NCI-H510A (cell line): ENCODE results near the gene LUC7L3.
"Not testable (repeated sequence)": the region's sequence is repeated elsewhere in the genome, so short reads cannot be mapped to it uniquely, and the experiment has no call there.

Source experiments
- DNase-seq: peaks from one replicate; lab custom pipeline; 2025; lab: John Stamatoyannopoulos, UW

Gene LUC7L3

DNA sequence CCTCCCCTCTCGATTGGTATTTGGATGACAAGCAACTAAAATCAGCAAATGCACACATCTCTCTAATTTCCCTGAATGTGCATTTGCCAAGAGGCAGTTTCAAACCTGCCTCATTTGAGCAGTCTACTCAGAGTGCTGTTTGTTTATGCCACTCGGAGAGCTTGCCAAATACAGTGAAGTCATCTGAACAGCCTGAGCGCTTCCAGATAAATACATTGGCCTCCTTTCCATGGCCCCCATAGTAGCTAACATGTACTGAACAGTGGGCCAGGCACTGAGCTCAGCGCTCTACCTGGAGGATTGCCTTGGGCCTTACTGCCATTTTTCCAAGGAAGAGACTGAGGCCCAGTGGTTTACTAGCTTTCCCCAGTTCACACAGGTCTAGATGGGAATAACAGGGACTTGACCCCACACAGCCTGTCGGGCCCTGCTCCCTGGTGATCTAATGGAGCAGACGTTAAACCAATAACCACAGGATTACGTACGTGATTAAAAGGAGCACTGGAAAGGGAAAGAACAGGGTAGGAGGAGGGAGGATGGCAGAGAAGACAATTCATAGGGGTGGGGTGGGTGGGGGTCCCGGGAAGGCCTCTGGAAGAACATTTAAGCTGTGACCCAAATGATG, 66.7 kb downstream of the LUC7L3 start:
- no peak for DNase-seq

DNA sequence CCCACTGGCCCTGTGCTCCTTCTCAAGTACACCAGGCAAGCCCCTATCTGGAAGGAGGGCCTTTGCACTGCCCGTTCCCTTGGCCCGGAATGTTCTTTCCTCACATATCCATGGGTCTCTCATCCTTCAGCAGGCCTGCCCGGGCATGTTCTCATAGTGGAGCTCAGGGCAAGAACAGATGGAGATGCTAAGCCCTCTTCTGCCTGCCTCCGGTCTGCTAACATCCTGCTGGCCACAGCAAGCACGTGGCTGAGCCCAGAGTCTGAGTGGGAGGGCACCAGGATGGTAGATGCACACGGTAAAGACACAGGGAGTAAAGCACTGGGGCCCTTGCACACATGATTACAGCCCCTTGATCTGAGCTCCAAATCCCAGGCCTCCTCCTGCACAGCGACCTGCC, 67.7 kb downstream of the LUC7L3 start:
- peak; percentile 83 for DNase-seq

DNA sequence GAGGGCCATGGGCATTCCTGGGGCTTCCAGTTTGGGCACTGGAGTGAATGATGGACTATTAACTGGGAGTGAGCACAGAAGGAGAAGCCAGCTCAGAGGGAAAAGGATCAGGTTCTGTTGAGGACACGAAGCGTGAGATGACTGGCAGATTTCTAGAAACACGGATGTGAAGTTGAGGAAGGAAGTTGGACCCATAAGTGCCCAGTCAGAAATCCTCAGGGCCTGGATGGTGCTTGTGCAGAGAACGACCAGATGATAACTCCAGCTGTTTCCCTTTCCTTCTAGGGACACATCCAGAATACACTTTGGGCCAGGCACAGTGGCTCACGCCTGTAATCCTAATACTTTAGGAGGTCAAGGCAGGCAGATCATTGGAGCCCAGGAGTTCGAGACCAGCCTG, 71.2 kb downstream of the LUC7L3 start:
- no peak for DNase-seq

DNA sequence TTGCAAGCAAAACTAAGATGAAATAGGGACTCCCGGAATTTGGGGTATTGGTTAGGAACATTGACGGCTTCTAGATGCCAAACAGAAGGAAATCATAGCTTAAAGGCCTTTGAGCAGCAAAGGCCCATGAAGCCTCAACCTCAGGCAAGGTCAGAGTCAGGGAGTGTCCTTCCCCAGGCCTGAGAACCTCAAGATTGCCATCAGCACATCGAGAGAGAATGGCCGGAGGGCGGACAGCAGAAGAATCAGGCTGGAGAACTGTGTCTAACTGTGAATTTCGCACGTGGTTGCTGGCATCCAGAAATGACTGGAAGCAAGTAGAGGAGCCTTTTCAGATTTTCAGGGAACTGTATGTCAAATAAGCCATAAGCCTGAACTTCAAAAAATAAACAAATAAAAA, 72.7 kb downstream of the LUC7L3 start:
- DNase-seq: no peak

DNA sequence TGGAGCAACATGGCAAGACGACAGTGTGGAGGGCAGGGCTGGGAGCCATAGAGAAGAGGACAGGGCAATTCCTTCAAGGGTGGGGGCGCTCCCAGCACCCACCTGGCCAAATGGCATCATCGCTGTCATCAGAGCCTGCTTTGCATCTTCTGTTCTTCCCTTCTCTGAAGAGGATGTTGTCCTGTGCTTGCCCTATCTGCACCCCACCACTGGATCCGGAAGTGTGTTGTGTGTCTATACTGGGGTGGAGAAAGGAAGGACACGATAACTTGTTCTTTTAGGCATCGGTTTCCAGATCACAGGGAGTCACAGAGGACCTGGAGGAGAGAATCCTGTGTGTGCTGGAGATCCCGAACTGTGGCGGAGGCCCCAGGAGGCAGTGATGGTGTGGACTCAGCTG, 73.6 kb downstream of the LUC7L3 start:
- no peak for DNase-seq

DNA sequence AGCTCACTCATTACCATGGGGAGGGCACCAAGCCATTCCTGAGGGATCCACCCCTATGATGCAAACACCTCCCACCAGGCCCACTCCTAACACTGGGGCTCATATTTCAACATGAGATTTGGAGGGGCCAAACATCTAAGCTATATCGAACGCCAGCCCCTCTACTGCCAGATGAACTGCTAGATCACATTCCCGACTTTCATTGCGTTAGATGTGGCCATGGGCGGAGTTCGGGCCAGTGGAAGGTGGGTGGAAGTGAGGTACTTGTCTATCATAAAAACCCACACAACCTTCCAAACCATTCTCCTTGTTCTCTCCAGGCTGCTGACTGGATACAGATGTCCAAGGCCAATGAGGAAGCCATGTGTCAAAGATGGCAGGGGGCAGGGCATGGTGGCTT, 75.0 kb downstream of the LUC7L3 start:
- no peak for DNase-seq

DNA sequence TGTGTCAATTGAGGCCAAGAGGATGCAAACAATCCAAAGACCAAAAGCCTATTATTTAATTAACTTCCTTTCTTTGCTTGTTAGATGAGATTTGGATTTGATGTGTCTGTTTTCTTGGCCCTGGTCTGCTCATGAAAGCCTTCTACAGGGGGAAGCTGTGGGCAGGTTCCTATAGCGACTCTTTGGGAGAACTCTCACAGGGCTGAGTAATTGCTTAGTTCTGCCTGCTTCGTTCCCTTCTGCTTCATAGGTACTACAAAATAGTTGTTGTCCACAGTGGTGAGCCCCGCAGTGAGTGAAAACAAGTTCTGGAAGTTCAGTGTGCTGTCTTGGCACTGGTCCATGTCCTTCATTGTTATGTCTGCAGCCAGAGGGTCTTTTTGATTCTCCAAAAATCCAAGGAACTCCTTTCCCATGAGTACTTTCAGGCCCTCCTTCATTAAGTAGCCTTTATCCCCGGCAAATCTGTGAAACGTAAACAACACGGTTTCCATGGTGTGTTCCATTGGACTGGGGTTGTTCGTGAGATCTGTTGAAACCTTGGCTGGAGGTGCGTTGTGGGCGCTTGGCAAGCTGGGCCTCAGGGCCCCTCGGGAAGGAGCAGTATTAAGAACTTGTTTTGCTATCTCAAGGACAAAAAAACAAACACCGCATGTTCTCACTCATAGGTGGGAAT, 77.9 kb downstream of the LUC7L3 start:
- no peak for DNase-seq

DNA sequence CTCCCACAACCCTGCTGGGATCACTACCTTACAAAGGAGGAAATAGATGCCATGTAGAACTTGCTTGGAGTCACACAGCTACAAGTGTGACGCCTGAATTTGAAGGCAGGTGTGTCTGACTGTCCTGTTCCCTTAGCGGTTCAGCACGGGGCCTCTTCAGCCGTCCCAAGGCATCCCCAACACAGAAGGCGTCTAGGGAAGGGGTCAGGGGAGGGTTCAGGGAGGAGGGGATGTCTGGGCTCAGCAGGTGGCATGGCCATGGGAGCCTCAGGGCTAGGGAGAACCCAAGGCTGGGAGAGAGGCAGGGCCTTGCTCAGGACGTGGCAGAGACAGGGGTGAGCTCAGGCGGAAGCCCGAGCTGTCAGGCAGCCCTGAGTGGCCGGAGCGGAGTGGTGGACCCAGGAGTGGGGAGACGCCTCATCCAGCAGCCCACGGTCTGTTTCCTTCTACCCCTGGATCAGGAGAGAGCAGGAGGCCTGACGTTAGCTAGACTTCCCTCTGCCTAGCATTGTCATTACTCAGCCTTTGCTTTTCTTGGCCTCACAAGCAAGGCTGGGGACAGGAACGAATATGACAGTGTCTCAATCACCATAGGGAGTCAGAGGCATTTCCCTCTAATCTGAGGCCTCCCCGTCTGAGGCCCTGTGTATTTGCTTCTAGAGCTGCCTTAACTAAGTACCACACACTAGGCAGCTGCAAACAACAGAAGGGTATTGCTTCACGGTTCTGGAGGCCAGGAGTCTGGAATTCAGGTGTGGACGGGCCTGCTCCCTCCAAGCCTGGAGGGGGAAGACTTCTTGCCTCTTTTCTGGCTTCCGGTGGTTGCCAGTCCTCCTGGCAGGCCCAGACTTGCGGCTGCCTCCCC, 79.3 kb downstream of the LUC7L3 start:
- DNase-seq: no peak

DNA sequence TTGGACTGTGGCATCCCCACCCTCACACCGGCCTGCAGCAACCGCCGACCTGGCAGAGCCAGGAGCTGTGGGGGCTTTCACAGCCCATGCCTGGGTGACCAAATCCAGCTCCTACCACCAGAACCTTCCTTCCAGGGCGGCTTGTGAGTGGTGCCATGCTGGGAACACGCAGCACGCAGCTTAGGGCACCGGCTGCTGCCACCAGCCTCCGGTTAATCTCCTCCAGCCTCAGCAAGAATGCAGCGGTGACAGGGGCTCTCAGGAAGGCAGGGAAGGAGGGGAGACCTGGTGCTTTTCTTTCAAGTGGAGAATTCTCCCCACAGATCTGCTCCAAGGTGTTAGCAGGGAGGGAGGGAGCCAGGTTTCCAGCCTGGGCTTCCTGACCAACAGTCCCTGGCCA, 80.2 kb downstream of the LUC7L3 start:
- DNase-seq: no peak

DNA sequence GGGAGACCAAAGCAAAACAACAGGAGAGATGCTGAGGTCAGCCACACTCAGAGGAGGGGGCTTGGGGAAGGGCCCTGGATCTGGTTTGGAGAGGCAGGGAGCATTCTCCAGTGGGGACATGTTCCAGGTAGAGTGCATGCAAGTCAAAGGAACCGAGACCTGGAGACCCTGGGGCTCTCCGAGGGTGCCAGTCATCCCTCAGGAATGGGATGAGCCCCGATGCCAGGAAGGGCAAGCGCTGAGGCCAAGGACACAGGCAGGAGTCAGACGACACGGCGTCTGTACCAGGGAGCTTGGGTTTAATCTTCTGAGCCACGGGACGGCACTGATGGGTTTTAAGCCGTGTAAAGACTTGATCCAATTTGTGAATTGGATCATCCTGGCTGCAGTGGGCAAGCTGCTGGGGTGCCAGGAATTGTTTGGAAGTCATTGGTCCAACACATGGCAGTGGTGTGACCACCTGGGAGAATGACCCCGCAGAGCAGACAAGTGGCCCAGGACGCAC, 80.8 kb downstream of the LUC7L3 start:
- DNase-seq: no peak

DNA sequence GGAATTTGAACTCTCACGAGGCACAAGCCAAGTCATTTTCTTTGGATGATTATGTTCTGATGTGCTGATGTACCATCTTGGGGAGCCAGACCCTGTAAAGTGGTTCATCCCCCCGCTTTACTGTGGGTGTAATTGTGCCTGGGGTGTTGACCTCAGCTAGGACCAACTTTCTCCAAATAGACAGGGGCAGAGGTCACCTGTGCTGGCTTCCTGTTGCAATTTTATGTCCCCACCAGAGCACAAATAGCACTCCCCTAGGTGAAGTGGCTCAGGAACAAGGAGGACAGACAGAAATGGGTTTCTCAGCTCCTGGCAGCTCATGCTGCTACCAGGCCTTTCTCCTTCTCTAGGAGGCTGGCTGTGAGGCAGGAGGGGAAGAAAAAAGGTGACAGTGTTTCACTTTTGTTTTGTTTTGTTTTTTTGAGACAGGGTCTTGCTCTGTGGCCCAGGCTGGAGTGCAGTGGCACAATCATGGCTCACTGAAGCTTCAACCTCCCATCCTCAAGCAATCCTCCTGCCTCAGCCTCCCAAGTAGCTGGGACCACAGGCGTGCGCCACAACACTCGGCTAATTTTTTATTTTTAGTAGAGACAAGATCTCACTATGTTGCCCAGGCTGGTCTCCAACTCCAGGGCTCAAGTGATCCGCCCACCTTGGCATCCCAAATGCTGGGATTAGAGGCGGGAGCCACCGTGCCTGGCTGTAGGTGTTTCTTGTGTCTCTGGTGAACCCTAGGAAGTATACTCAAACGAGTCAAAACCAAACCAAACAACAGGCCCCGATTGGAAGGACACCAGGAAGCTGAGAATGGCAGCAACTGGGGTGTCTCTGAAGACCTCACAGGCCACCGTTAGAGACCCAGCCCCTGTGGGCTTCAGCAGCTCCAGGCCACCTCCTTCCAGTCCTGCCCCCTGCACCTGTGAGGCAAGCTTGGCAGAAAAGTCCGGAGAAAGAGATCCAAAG, 83.5 kb downstream of the LUC7L3 start:
- no peak for DNase-seq

DNA sequence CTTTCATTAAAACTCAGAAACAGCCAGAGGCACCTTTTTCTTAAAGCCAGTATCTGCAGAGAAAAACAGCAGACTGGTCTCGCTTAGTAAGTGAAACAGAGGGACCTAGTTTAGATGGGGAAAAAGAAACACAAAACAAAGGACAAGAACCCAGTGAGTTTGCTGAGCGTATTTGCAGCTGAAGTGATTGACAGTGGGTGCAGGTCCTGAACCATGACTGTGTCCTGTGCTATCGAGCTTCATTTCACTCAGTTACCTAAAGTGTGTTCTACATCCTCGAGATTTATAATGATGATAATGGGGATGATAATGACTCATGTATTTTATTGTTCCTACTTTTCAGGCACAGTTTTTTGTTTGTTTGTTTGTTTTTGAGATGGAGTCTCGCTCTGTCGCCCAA, 84.3 kb downstream of the LUC7L3 start:
- DNase-seq: no peak

DNA sequence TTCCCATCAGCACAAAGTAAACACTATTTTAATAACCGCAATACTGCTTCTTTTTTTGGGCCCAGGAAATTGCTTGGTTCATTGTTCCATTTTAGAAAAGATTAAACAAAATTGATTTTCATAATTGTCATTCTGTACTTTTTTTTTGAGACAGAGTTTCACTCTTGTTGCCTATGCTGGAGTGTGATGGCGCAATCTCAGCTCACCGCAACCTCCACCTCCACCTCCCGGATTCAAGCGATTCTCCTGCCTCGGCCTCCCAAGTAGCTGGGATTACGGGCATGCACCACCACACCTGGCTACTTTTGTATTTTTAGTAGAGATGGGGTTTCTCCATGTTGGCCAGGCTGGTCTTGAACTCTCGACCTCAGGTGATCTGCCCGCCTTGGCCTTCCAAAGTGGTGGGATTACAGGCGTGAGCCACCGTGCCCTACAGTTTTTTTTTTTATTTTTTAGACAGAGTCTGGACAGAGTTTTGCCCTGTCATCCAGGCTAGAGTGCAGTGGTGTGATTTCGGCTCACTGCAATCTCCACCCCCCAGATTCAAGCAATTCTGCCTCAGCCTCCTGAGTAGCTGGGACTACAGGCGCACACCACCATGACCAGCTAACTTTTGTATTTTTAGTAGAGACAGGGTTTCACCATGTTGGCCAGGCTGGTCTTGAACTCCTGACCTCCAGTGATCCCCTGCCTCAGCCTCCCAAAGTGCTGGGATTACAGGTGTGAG, 85.5 kb downstream of the LUC7L3 start:
- not testable (repeated sequence) for DNase-seq

DNA sequence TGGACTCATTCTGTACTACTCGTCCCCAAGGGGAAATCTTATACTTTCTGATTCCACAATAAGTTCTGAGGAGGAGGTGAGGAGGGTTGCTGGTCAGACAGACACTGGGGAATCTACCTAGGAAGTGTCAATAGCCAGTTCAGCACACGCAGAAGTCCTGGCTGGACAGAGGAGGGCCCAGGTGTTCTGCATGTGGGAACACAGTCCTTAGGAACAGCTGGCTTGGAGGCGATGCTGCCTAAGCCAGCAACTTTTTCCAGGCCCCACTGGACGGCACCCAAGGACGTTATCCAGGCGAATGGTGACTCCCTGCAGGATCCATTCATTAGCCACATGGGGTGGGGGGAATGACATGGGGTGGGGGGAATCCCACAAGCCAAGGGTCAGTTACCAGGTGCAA, 86.1 kb downstream of the LUC7L3 start:
- no peak for DNase-seq
